ENCODE measurements around the gene NRP1.

DNA sequence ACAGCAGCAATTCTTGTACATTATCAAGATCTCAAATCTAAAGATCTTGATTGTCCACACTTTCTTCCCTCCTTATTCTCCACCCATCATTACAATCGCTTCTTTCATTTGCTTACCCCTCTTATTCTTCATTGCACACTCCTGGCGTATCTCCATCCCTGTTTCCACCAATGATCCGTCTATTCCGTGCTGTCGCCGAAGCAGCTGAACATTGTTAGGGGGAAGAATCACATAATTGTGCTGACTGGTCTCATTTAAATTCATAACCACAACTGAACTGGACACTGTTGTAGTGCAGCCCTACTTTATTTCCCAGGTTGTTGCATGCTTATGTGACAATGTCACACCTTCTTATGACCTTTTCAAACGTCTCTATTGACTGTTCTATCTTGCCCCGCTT, 18.9 kb upstream of the NRP1 start:
- TF ChIP-seq, protein P1, sequence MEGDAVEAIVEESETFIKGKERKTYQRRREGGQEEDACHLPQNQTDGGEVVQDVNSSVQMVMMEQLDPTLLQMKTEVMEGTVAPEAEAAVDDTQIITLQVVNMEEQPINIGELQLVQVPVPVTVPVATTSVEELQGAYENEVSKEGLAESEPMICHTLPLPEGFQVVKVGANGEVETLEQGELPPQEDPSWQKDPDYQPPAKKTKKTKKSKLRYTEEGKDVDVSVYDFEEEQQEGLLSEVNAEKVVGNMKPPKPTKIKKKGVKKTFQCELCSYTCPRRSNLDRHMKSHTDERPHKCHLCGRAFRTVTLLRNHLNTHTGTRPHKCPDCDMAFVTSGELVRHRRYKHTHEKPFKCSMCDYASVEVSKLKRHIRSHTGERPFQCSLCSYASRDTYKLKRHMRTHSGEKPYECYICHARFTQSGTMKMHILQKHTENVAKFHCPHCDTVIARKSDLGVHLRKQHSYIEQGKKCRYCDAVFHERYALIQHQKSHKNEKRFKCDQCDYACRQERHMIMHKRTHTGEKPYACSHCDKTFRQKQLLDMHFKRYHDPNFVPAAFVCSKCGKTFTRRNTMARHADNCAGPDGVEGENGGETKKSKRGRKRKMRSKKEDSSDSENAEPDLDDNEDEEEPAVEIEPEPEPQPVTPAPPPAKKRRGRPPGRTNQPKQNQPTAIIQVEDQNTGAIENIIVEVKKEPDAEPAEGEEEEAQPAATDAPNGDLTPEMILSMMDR (IDR thresholded peaks at IDR 0.05), result no peak
- no peak for TF ChIP-seq POLR2A (IDR thresholded peaks at IDR 0.05)
- no peak for TF ChIP-seq POLR2AphosphoS5 (IDR thresholded peaks at IDR 0.05)
